Astrocyte of the cerebellum (primary cell): ENCODE measurements around the gene CRTC1.
"Not testable (repeated sequence)": the region's sequence is repeated elsewhere in the genome, so short reads cannot be mapped to it uniquely, and the experiment has no call there.

Experiments
- DNase-seq: peaks from one replicate; pipeline ENCODE4 v3.0.0-alpha.2; 2011; ENCODE audit warnings: low read depth
- H3K4me3 ChIP-seq: 2 replicates; pipeline ENCODE4 v1.5.1; 2011; ENCODE audit warnings: mild to moderate bottlenecking, low read depth, low read length, moderate library complexity
- CTCF ChIP-seq: IDR thresholded peaks from 2 replicates; pipeline ENCODE4 v1.5.1; 2012; ENCODE audit warnings: low read length, low read depth, moderate library complexity, mild to moderate bottlenecking; ENCODE audit errors: missing control alignments
- in situ Hi-C: cut with HindIII; loops from 2 replicates; pipeline ENCODE4 v1.10.0; 2017; ENCODE audit warnings: low sequenced_read_pairs

The CRTC1 gene

GRCh38 chr19:18814063-18814462, 130.6 kb downstream of the CRTC1 start:
- no peak overlapping the region for H3K4me3 ChIP-seq
- no peak for DNase-seq
- no peak for TF ChIP-seq CTCF
- in situ Hi-C loops, result no loop called here

- no peak for DNase-seq
- TF ChIP-seq CTCF, result no peak
- no peak overlapping the region for H3K4me3 ChIP-seq
- in situ Hi-C loops, result no loop called here
These were observed 132.2 kb downstream of the CRTC1 start for GRCh38 chr19:18815673-18816072.

DNA sequence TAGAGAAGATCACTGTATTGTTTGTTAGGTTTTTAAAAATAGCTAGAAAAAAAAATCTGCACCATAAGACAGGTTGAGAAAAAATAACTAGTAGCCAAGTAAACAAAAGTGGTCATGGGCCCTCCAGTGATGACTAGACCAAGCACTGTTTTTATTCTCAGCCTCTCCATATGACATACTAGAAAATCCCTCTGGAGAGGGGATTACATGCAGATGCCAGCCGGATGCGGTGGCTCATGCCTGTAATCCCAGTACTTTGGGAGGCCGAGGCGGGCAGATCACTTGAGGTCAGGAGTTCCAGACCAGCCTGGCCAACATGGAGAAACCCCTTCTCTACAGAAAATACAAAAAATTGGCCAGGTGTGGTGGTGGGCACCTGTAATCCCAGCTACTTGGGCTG, 133.2 kb downstream of the CRTC1 start:
- H3K4me3 ChIP-seq, in situ Hi-C loops, DNase-seq: not testable (repeated sequence)

GRCh38 chr19:18817574-18817973, 134.1 kb downstream of the CRTC1 start:
- in situ Hi-C loops, result no loop called here
- DNase-seq, result no peak
- H3K4me3 ChIP-seq, result no peak overlapping the region
- no peak for TF ChIP-seq CTCF

DNA sequence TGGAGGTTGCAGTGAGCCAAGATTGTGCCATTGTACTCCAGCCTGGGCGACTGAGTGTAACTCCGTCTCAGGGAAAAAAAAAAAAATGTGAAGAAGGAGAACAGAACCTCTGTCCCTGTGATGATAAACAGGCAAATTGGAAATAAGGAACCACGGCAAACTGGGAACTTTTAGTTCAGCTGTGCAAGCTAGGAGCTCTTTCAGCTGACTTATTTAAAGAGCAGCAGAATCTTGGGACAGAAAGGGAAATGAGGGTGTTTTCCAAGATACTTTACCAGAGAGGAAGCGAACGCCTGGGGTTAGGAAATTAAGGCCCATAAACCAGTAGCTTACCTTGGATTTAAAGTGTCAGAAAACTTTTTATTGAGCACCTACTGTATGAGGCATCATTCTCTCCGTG, 145.3 kb downstream of the CRTC1 start:
- DNase-seq, result no peak
- TF ChIP-seq CTCF, result no peak
- in situ Hi-C loops, result loop anchor here (25.0 kb wide), 1 partner anchor 241 kb away; the partner anchor contains the start of gene REX1BD
- H3K4me3 ChIP-seq, result no peak overlapping the region

DNA sequence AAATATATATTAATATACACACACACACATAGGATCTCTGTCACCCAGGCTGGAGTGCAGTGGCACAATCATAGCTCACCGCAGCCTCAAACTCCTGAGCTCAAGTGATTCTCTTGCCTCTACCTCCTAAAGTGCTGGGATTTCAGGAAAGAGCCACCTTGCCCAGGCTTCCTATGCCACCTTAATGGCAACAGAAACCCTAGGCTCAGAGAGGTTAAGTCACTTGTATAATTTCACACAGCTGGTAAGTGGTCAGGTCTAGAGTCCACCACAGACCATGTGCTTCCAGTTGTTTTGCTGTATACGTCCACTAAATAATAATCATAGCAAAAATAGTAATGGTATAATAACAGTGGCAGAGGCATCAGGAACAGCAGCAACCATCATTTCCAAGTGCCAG, 147.0 kb downstream of the CRTC1 start:
- no peak for TF ChIP-seq CTCF
- H3K4me3 ChIP-seq, result no peak overlapping the region
- in situ Hi-C loops, result loop anchor here (25.0 kb wide), 1 partner anchor 243 kb away; the partner anchor contains the start of gene REX1BD
- DNase-seq, result no peak

- H3K4me3 ChIP-seq, result peak within 1 kb of the TSS; percentile 78
- no peak for TF ChIP-seq CTCF
- in situ Hi-C loops, result loop anchor here (25.0 kb wide), 1 partner anchor 244 kb away; the partner anchor contains the start of gene REX1BD
- peak; percentile 65 for DNase-seq
These were observed 148.2 kb downstream of the CRTC1 start, which contains the start of gene UPF1 for GRCh38 chr19:18831524-18832305. UPF1 (plus strand) TSS chr19:18831959; CDS start chr19:18832210, 251 bp downstream.
